Measurements from ENCODE around the gene CCS. TPM values are rescaled to one million over a fixed set of nuclear protein-coding genes. Genes with fewer than 3 reads are reported as not detected.

Gene CCS
- total RNA-seq, 6 donors from 2014 or later: 24.3 to 82.8 (median 34.0) TPM

GRCh38 chr11:66562907-66563583 is 29.9 kb upstream of the CCS start:
- TF ChIP-seq POLR2AphosphoS5 (IDR thresholded peaks at IDR 0.05): no peak
- TF ChIP-seq POLR2A (IDR thresholded peaks at IDR 0.05): no peak
- TF ChIP-seq, protein P1, sequence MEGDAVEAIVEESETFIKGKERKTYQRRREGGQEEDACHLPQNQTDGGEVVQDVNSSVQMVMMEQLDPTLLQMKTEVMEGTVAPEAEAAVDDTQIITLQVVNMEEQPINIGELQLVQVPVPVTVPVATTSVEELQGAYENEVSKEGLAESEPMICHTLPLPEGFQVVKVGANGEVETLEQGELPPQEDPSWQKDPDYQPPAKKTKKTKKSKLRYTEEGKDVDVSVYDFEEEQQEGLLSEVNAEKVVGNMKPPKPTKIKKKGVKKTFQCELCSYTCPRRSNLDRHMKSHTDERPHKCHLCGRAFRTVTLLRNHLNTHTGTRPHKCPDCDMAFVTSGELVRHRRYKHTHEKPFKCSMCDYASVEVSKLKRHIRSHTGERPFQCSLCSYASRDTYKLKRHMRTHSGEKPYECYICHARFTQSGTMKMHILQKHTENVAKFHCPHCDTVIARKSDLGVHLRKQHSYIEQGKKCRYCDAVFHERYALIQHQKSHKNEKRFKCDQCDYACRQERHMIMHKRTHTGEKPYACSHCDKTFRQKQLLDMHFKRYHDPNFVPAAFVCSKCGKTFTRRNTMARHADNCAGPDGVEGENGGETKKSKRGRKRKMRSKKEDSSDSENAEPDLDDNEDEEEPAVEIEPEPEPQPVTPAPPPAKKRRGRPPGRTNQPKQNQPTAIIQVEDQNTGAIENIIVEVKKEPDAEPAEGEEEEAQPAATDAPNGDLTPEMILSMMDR (IDR thresholded peaks at IDR 0.05): no peak
- no peak for TF ChIP-seq EP300 (IDR thresholded peaks at IDR 0.05)
- WGBS, 2 donors: 81 to 92% methylated on average over 5 to 20 of the region's 20 CpGs
- Histone ChIP-seq H3K4me1 (peaks cover 12 to 17% (median 14%) of the 10 kb centered on the region in 4 donors), H3K27ac (no peak overlapping the region), H3K4me3 (no peak overlapping the region), H3K9me3 (no peaks in the 10 kb centered on the region), H3K36me3 (peaks cover 0 to 8% (median 0%) of the 10 kb centered on the region in 4 donors), H3K27me3 (no peaks in the 10 kb centered on the region)
- peak in 1 of 2 donors; percentile 67 for DNase-seq
- no peak for ATAC-seq (ENCODE audit: low FRiP score in 2 of 2)

DNA sequence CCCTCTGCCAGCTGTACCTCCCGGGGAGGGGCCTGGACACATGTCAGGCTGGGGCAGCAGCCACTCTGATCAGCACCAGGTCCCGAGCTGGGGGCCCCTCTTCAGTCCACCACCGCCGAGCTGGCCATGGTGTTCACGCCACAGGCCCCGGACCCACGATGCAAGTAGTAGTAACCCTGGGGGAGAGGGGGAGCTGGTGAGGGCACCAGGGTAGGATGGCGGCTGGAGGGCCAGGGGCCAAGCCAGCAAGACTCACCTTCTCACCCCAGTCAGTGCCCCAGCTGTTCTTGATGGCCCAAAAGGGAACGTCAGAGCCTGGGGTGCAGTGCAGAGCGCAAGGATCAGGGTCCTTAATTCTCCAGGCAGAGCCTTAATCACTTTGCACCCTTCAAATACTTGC is 29.2 kb upstream of the CCS start:
- no peak for TF ChIP-seq POLR2AphosphoS5 (IDR thresholded peaks at IDR 0.05)
- no peak for TF ChIP-seq POLR2A (IDR thresholded peaks at IDR 0.05)
- TF ChIP-seq, protein P1 (IDR thresholded peaks at IDR 0.05): no peak
- no peak for TF ChIP-seq EP300 (IDR thresholded peaks at IDR 0.05)
- Histone ChIP-seq H3K4me3 (no peak overlapping the region), H3K27me3 (no peaks in the 10 kb centered on the region), H3K36me3 (peaks cover 0 to 8% (median 0%) of the 10 kb centered on the region in 4 donors), H3K27ac (no peak overlapping the region), H3K4me1 (peaks cover 16 to 24% (median 18%) of the 10 kb centered on the region in 4 donors), H3K9me3 (no peaks in the 10 kb centered on the region)
- 94 to 95% methylated on average over 8 to 10 of the region's 10 CpGs for WGBS, 2 donors
- peak in 1 of 2 donors; percentile 71 for DNase-seq
- ATAC-seq (ENCODE audit: low FRiP score in 2 of 2): no peak

GRCh38 chr11:66564538-66564937 is 28.4 kb upstream of the CCS start:
- Histone ChIP-seq H3K27ac (no peak overlapping the region), H3K36me3 (peaks cover 0 to 8% (median 0%) of the 10 kb centered on the region in 4 donors), H3K27me3 (no peaks in the 10 kb centered on the region), H3K4me3 (no peak overlapping the region), H3K4me1 (peaks cover 10 to 19% (median 12%) of the 10 kb centered on the region in 4 donors), H3K9me3 (no peaks in the 10 kb centered on the region)
- 91 to 92% methylated on average over 13 to 14 of the region's 14 CpGs for WGBS, 2 donors
- ATAC-seq (ENCODE audit: low FRiP score in 2 of 2): no peak
- TF ChIP-seq EP300 (IDR thresholded peaks at IDR 0.05): no peak
- no peak for TF ChIP-seq POLR2A (IDR thresholded peaks at IDR 0.05)
- no peak for TF ChIP-seq POLR2AphosphoS5 (IDR thresholded peaks at IDR 0.05)
- TF ChIP-seq, protein P1 (IDR thresholded peaks at IDR 0.05): no peak
- DNase-seq: peak in 1 of 2 donors; percentile 59

DNA sequence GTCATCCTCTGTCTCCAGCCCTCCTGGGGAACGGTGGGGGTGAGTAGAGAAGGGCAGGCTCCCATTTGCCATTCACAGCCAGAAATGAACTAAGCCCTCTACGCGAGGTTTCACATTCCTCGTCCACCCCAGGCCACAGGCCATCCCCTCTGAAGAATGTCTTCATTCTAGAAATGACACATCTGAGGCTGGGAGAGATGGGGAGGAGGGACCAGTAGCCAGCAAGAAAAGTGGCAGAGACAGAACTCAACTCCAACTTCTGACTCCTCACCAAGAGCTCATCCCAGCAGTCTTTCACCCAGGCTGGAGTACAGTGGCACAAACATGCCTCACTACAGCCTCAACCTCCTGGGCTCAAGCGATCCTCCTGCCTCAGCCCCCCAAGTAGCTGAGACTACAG is 28.0 kb upstream of the CCS start:
- no peak overlapping the region for H3K4me3 ChIP-seq
- WGBS, 2 donors: 92 to 95% methylated on average over 4 to 5 of the region's 5 CpGs
- H3K9me3 ChIP-seq: no peaks in the 10 kb centered on the region
- no peak overlapping the region for H3K27ac ChIP-seq
- TF ChIP-seq POLR2A (IDR thresholded peaks at IDR 0.05): no peak
- TF ChIP-seq POLR2AphosphoS5 (IDR thresholded peaks at IDR 0.05): no peak
- TF ChIP-seq, protein P1 (IDR thresholded peaks at IDR 0.05): no peak
- no peak for TF ChIP-seq EP300 (IDR thresholded peaks at IDR 0.05)
- no peak for DNase-seq
- peaks cover 0 to 8% (median 0%) of the 10 kb centered on the region in 4 donors for H3K36me3 ChIP-seq
- peaks cover 10 to 17% (median 12%) of the 10 kb centered on the region in 4 donors for H3K4me1 ChIP-seq
- H3K27me3 ChIP-seq: no peaks in the 10 kb centered on the region
- ATAC-seq (ENCODE audit: low FRiP score in 2 of 2): no peak
